AG09309 (cell line): ENCODE data around the gene SCN2B.

ENCODE experiments used
- DNase-seq: peaks from one replicate; pipeline ENCODE4 v3.0.0-alpha.2; 2010; ENCODE audit warnings: low read depth
- H3K4me3 ChIP-seq: 2 replicates; pipeline ENCODE4 v1.5.1; 2011; ENCODE audit warnings: mild to moderate bottlenecking, low read depth, low read length, moderate library complexity; ENCODE audit not compliant: control insufficient read depth
- CTCF ChIP-seq: IDR thresholded peaks from 2 replicates; pipeline ENCODE4 v1.5.1; 2011; ENCODE audit warnings: mild to moderate bottlenecking, low read depth, low read length, inconsistent platforms; ENCODE audit not compliant: insufficient read depth, control insufficient read depth; ENCODE audit errors: missing control alignments

SCN2B gene

GRCh38 chr11:118112711-118113430, 63.6 kb downstream of the SCN2B start:
- TF ChIP-seq CTCF = no peak
- no peak overlapping the region for H3K4me3 ChIP-seq
- DNase-seq = no peak
